Bone marrow (tissue), 2 donors: ENCODE results near the gene KRTAP11-1.

Source experiments
- DNase-seq, 2 donors: peaks; one replicate each; lab custom pipeline; 2025; lab: John Stamatoyannopoulos, UW

KRTAP11-1 gene

GRCh38 chr21:30881480-30881879 lies at the start of gene KRTAP11-1:
KRTAP11-1 (minus strand) TSS chr21:30881580; CDS start chr21:30881524, 56 bp downstream.
- no peak for DNase-seq

GRCh38 chr21:30924146-30924700 lies 42.8 kb upstream of the KRTAP11-1 start:
- no peak for DNase-seq

GRCh38 chr21:30921129-30921528 lies 39.7 kb upstream of the KRTAP11-1 start:
- DNase-seq = no peak

- DNase-seq = no peak
Observed at GRCh38 chr21:30917557-30917956, 36.2 kb upstream of the KRTAP11-1 start.

- no peak for DNase-seq
Observed at GRCh38 chr21:30900881-30901280, 19.5 kb upstream of the KRTAP11-1 start.

GRCh38 chr21:30882866-30883597 lies 1.7 kb upstream of the KRTAP11-1 start:
- DNase-seq = no peak

- DNase-seq = no peak
Observed at GRCh38 chr21:30880914-30881313, 466 bp downstream of the KRTAP11-1 start.

GRCh38 chr21:30874526-30874925 lies 6.9 kb downstream of the KRTAP11-1 start:
- DNase-seq = no peak

GRCh38 chr21:30847627-30848500 lies 33.5 kb downstream of the KRTAP11-1 start:
- DNase-seq = no peak

GRCh38 chr21:30842990-30843389 lies 38.4 kb downstream of the KRTAP11-1 start:
- DNase-seq = no peak

GRCh38 chr21:30839304-30839703 lies 42.1 kb downstream of the KRTAP11-1 start:
- no peak for DNase-seq

- no peak for DNase-seq
Observed at GRCh38 chr21:30838536-30838935, 42.8 kb downstream of the KRTAP11-1 start.

- peak in 1 of 2 donors; percentile 3 for DNase-seq
Observed at GRCh38 chr21:30831194-30831765, 50.1 kb downstream of the KRTAP11-1 start.
